Stimulated activated naive B cell treated with anti-CD40 and anti-IgM and Interleukin-4, amounts not matched to agents 10 μg/mL and 1 μg/mL and 100 μg/mL, for 72 hours (primary cell): ENCODE data around the gene BCAS3.
"Not testable (repeated sequence)": the region's sequence is repeated elsewhere in the genome, so short reads cannot be mapped to it uniquely, and the experiment has no call there.

Source experiments
- ATAC-seq, 2 donors: fragments of 150-1000 bp; cut with Tn5 transposase; replicated peaks; 2 replicates each; pipeline ENCODE4 v1.10.0; 2021; ENCODE audit warnings: moderate library complexity in 1 of 2
- DNase-seq: peaks from one replicate; pipeline ENCODE4 v3.0.0; 2021
- H3K27ac Mint-ChIP-seq: one replicate; pipeline ENCODE4 v1.8.0; 2022; ENCODE audit warnings: mild to moderate bottlenecking, mixed read lengths
- H3K27me3 Mint-ChIP-seq, 2 donors: one replicate each; pipeline ENCODE4 v1.8.0; 2022; ENCODE audit warnings: mixed read lengths in 2 of 2
- H3K36me3 Mint-ChIP-seq, 2 donors: one replicate each; pipeline ENCODE4 v1.8.0; 2022; ENCODE audit warnings: mixed read lengths in 2 of 2, mild to moderate bottlenecking in 1 of 2
- H3K4me1 Mint-ChIP-seq, 2 donors: one replicate each; pipeline ENCODE4 v1.8.0; 2022; ENCODE audit warnings: mixed read lengths in 2 of 2, mild to moderate bottlenecking in 1 of 2
- H3K4me3 Mint-ChIP-seq, 2 donors: one replicate each; pipeline ENCODE4 v1.8.0; 2022; ENCODE audit warnings: mild to moderate bottlenecking in 2 of 2, mixed read lengths in 2 of 2, moderate library complexity in 1 of 2
- H3K9me3 Mint-ChIP-seq, 2 donors: one replicate each; pipeline ENCODE4 v1.8.0; 2022; ENCODE audit warnings: mixed read lengths in 2 of 2, mild to moderate bottlenecking in 1 of 2

The BCAS3 gene

DNA sequence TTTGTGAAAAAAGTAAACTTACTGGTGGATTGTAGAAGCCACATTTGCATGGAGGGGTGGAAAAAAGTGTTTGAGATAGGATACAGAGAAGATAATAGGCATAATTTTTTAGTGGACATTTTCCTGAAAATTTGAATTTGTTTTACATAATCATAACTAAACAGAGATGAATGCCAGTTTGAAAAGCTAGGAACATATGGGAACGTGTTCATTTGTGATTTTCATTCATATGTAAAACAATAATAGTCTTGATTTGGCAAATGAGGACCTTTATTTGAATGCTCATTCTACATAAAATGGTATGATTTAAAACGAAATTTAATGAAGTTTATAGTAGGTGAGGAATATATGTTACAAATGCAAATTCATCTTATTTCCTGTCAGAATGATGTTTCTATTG is 263.9 kb downstream of the BCAS3 start:
- no peaks in the 10 kb centered on the region for H3K27me3 Mint-ChIP-seq
- no peaks in the 10 kb centered on the region for H3K4me1 Mint-ChIP-seq
- H3K9me3 Mint-ChIP-seq, result no peaks in the 10 kb centered on the region
- ATAC-seq, result no peak
- H3K36me3 Mint-ChIP-seq, result no peaks in the 10 kb centered on the region
- no peak overlapping the region for H3K4me3 Mint-ChIP-seq
- no peak overlapping the region for H3K27ac Mint-ChIP-seq
- no peak for DNase-seq

DNA sequence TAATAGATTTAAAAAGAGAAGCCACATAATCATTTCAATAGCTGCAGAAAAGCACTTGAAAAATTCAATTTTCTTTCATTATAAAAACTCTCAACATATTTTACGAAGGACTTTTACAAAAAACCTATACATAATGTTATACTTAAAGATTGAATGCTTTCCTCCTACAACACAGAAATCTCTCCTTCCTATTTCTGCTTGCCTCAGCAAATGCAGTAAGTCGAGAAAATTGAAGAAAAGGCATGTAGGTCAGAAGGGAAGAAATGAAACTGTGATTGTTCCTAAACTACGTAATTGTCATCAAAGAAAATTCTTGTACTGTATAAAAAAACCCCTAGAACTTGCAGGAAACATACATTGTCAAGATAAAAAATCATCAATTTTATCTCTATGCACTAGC is 267.1 kb downstream of the BCAS3 start:
- Mint-ChIP-seq H3K9me3 (no peaks in the 10 kb centered on the region), H3K27me3 (no peaks in the 10 kb centered on the region), H3K4me1 (no peaks in the 10 kb centered on the region), H3K36me3 (no peaks in the 10 kb centered on the region), H3K27ac (no peak overlapping the region), H3K4me3 (no peak overlapping the region)
- no peak for ATAC-seq
- no peak for DNase-seq

DNA sequence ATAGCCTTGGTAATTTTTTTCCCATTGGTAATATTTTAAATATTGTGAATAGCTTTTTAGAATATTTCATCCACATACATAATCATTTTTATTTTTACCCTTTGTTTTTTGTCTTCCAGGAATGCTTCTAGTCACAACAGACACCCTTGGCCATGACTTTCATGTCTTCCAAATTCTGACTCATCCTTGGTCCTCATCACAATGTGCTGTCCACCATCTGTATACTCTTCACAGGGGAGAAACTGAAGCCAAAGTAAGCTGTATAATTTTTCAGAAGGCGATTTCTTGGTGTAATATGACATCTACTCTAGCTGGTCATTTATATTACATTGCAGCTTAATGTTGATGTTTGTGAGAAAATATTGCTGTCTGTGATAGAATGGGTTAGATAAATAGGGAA is 269.4 kb downstream of the BCAS3 start:
- Mint-ChIP-seq H3K27me3 (no peaks in the 10 kb centered on the region), H3K4me3 (no peak overlapping the region), H3K27ac (no peak overlapping the region), H3K9me3 (no peaks in the 10 kb centered on the region), H3K4me1 (no peaks in the 10 kb centered on the region), H3K36me3 (no peaks in the 10 kb centered on the region)
- no peak for ATAC-seq
- DNase-seq, result no peak

DNA sequence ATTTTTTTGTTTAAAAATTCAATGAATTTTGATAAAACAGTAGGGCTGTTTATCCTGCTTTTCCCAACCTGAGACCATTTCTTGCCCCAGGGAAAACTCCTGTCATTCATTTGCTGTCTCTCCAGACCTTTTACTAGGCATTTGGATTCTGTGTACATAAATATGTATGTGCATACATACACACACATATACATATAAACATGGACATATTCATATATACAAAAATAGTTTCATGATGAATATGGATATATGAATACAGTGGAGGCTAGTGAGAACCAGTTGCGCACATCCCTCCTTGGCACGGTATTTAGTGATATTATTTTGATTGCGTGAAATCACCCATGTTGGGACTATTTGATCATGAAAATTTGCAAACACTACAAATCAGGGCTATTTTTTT is 269.9 kb downstream of the BCAS3 start:
- DNase-seq (no peak), ATAC-seq (no peak)
- peaks cover 0 to under 1% of the 10 kb centered on the region in 2 donors for H3K36me3 Mint-ChIP-seq
- H3K27me3 Mint-ChIP-seq, result no peaks in the 10 kb centered on the region
- H3K4me3 Mint-ChIP-seq, result no peak overlapping the region
- no peak overlapping the region for H3K27ac Mint-ChIP-seq
- H3K4me1 Mint-ChIP-seq, result no peaks in the 10 kb centered on the region
- peaks cover 0 to under 1% of the 10 kb centered on the region in 2 donors for H3K9me3 Mint-ChIP-seq

DNA sequence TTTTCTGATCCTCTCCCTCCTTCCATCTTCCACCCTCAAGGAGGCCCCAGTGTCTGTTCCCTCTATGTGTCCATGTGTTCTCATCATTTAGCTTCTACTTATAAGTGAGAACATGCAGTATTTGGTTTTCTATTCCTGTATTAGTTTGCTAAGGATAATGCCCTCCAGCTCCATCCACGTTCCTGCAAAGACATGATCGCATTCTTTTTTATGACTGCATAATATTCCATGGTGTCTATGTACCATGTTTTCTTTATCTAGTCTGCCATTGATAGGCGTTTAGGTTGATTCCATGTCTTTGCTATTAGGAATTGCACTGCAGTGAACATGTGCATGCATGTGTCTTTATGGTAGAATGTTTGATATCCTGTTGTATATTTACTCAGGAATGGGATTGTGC is 275.1 kb downstream of the BCAS3 start:
- no peaks in the 10 kb centered on the region for H3K27me3 Mint-ChIP-seq
- DNase-seq (no peak), ATAC-seq (no peak)
- H3K4me1 Mint-ChIP-seq, result no peaks in the 10 kb centered on the region
- H3K4me3 Mint-ChIP-seq, result no peak overlapping the region
- no peak overlapping the region for H3K27ac Mint-ChIP-seq
- peaks cover 10 to 16% of the 10 kb centered on the region in 2 donors for H3K36me3 Mint-ChIP-seq
- peaks cover 7 to 8% of the 10 kb centered on the region in 2 donors for H3K9me3 Mint-ChIP-seq

DNA sequence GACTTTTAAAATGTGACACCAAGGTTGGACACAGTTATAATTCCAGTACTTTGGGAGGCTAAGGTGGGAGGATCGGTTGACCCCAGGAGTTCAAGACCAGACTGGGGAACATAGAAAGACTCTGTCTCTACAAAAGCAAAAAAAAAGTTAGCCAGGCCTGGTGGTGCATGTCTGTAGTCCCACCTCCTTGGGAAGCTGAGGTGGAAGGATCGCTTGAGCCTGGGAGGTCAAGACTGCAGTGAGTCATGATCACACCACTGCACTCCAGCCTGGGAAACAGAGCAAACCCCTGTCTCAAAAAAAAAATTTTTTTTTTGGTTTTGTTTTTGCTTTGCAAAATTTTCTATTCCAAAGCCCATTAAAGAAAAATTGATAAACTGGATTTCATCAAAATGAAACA is 281.4 kb downstream of the BCAS3 start:
- no peak for ATAC-seq
- H3K36me3 Mint-ChIP-seq, result peaks cover 15 to 27% of the 10 kb centered on the region in 2 donors
- no peaks in the 10 kb centered on the region for H3K27me3 Mint-ChIP-seq
- peaks cover 6 to 9% of the 10 kb centered on the region in 2 donors for H3K9me3 Mint-ChIP-seq
- H3K4me3 Mint-ChIP-seq, result no peak overlapping the region
- no peak for DNase-seq
- H3K4me1 Mint-ChIP-seq, result no peaks in the 10 kb centered on the region
- H3K27ac Mint-ChIP-seq, result no peak overlapping the region

DNA sequence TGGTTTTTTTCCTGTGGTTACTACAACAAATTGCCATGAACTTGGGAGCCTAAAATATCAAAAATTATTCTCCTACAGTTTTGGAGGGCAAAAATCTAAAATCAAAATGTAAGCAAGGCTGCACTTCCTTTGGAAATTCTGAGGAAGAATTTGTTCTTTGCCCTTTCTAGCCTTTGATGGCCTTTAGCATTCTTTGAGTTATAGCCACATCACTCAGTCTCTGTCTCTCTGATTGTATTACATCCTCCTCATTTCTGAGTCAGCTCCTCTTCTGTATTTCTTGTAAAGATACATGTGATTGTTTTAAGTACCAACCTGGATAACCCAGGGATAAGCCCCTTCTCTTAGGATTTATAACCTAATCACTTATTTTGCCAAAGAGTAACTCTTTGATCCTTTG is 282.0 kb downstream of the BCAS3 start:
- Mint-ChIP-seq H3K4me3 (no peak overlapping the region), H3K4me1 (no peaks in the 10 kb centered on the region), H3K36me3 (peaks cover 13 to 29% of the 10 kb centered on the region in 2 donors), H3K9me3 (peaks cover 9 to 11% of the 10 kb centered on the region in 2 donors), H3K27me3 (no peaks in the 10 kb centered on the region), H3K27ac (no peak overlapping the region)
- ATAC-seq (no peak), DNase-seq (no peak)

DNA sequence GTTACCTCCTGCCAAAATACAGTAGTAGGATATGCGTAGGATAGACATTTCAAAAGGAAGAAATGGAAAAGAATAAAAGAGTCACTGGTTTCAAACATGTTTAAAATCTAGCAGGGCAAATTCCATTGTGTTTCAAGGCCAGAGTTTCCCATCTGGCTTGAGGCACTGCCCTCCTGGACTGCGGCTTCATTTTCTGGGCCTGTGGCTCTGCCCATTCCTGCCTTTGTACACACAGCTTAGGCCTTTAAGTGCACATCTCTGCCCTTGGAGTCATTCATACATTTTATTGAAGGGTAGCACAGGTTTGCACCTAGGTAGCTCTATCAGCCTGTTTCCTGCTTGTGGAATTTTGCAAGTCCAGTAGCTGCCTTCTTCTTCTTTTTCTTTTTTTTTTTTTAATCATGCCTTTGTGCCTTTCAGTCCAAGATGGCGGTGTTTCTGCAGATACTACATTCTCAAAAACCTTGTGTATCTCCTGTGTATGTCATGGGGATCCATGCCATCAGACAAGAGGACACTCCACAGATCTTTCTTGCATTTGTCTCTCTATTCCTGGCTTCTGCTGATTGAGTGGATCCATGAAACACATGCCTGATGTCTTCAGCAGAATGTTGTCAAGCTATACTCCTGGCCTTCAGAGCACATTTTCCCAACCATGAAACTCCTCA is 282.9 kb downstream of the BCAS3 start:
- DNase-seq, result no peak
- H3K36me3 Mint-ChIP-seq, result peaks cover 12 to 32% of the 10 kb centered on the region in 2 donors
- no peak for ATAC-seq
- H3K9me3 Mint-ChIP-seq, result peaks cover 9 to 11% of the 10 kb centered on the region in 2 donors
- no peak overlapping the region for H3K27ac Mint-ChIP-seq
- no peak overlapping the region for H3K4me3 Mint-ChIP-seq
- no peaks in the 10 kb centered on the region for H3K27me3 Mint-ChIP-seq
- H3K4me1 Mint-ChIP-seq, result no peaks in the 10 kb centered on the region

DNA sequence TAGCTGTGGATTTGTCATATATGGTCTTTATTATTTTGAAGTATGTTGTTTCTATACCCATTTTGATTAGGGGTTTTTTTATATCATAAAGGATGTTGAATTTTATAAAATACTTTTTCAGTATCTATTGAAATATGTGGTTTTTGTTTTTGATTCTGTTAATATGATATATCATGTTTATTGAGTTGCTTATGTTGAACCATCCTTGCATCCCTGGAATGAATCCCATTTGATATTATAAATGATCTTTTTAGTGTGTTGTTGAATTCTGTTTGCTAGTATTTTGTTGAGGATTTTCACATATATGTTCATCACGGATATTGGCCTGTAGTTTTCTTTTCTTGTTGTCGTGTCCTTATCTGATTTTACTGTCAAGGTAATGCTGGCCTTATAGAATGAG is 286.5 kb downstream of the BCAS3 start:
- H3K4me1 Mint-ChIP-seq, result no peaks in the 10 kb centered on the region

DNA sequence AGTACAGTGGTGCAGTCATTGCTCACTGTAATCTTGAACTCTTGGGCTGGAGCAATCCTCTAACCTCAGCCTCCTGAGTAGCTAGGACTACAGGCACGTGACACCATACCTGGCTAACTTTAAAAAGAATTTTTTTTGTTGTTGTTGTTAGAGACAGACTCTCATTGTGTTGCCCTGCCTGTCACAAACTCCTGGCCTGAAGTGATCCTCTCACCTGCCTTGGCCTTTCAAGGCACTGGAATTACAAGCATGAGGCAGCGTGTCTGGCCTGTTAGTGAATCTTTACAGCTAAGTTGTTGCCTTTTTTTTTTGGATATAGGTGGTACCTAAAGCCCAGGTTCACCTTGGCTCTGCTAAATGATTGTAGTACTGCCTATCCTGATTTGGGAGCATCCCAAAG is 290.6 kb downstream of the BCAS3 start:
- Mint-ChIP-seq H3K9me3 (peaks cover 10 to 20% of the 10 kb centered on the region in 2 donors), H3K27ac (no peak overlapping the region), H3K36me3 (peaks cover 17 to 27% of the 10 kb centered on the region in 2 donors), H3K4me1 (no peaks in the 10 kb centered on the region), H3K4me3 (no peak overlapping the region), H3K27me3 (peaks cover 0 to 4% of the 10 kb centered on the region in 2 donors)
- no peak for ATAC-seq
- DNase-seq, result no peak

More for the DNA sequence above, 286.5 kb downstream of the BCAS3 start:
- Mint-ChIP-seq H3K27me3 (peaks cover 0 to 4% of the 10 kb centered on the region in 2 donors), H3K27ac (no peak overlapping the region), H3K9me3 (peaks cover 19 to 22% of the 10 kb centered on the region in 2 donors), H3K4me3 (no peak overlapping the region), H3K36me3 (peaks cover 19 to 39% of the 10 kb centered on the region in 2 donors)
- DNase-seq, result no peak
- no peak for ATAC-seq

DNA sequence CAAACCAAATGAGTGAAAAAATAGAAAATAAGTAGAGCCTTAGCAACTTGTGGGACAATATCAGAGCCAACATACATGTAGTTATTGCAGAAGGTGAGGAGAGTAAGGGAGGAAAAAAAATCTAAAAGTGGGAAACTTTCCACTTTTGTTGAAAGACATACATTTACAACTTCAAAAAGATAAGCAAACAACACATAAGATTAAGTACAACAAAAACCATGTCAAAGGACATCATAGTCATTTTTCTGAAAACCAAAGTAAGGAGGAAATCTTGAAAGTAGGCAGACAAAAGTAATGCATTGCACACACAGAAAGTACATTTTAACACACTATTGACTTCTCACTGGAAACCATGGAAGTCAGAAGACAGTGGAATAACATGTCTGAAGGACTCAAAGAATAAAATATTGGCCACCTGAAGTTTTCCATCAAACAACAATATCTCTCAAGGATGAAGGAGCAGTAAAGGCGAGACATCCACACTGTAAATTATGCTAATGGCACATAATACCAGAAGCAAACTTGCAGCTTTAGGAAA is 291.9 kb downstream of the BCAS3 start:
- Mint-ChIP-seq H3K9me3 (peaks cover 10 to 15% of the 10 kb centered on the region in 2 donors), H3K36me3 (peaks cover 15 to 23% of the 10 kb centered on the region in 2 donors), H3K27ac (no peak overlapping the region), H3K27me3 (peaks cover 0 to 4% of the 10 kb centered on the region in 2 donors), H3K4me3 (no peak overlapping the region), H3K4me1 (no peaks in the 10 kb centered on the region)
- no peak for DNase-seq
- ATAC-seq, result no peak

DNA sequence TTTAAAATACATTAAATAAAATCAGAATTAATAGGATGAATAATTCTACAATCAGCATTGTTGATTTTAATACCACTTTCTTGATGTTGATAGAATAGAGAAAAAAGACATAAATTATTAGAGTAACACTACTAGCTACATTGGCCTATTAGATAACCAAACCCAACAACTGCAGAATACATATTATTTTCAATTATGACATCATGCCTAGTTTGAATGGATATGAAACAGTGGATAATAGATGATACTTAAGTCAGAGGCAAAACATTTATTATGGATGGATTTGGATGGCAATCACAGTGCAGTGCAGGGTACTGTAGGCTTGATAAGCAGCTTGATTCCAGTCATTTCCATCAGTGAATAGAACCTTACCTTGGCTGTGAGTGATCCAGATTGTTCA is 293.1 kb downstream of the BCAS3 start:
- ATAC-seq, result no peak
- peaks cover 10 to 14% of the 10 kb centered on the region in 2 donors for H3K9me3 Mint-ChIP-seq
- peaks cover 15 to 19% of the 10 kb centered on the region in 2 donors for H3K36me3 Mint-ChIP-seq
- H3K27me3 Mint-ChIP-seq, result peaks cover 0 to 4% of the 10 kb centered on the region in 2 donors
- DNase-seq, result no peak
- H3K4me3 Mint-ChIP-seq, result no peak overlapping the region
- H3K4me1 Mint-ChIP-seq, result no peaks in the 10 kb centered on the region
- H3K27ac Mint-ChIP-seq, result no peak overlapping the region

DNA sequence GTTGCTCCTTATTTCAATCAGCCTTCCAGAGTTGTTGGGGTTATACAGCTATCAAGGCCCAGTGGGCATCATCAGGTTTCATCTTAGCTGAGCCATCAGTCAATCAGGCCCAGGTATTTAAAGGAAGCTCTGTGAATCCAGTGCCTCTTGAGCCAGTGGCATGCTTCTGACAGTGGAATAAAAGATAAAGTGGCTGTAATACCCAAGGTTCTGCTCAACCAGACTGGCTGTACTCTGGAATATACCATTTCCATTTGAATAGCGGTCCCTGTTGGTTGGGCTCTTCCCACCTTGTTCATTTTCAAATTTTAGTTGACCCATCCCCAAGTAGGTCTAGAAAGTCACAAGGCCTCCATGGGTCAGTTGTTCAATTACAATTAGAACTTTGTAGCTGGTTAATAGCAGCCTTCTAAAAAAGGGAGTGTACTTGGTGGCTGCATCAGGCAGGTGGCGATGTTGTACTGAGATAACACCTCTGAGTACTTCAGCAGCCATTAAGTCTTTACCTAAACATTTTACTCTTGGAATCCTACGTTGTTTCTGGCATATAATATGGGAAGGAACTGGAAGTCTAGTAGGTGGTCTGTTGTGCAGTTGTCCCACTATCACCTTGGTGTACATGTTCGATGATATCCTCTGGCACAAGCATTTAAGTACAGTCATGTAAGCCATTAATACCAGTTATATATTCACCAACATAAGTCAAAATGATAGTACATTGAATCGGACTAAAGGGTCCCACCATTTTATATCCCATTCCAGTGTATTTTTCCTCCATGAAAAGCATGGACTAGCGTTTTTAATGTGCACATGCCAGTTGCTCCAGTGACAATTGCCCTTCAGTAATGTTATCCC is 294.1 kb downstream of the BCAS3 start:
- no peak overlapping the region for H3K27ac Mint-ChIP-seq
- H3K27me3 Mint-ChIP-seq, result peaks cover 0 to 4% of the 10 kb centered on the region in 2 donors
- peaks cover 15 to 18% of the 10 kb centered on the region in 2 donors for H3K36me3 Mint-ChIP-seq
- ATAC-seq (peak; percentile 63 to 71), DNase-seq (peak; percentile 4)
- no peak overlapping the region for H3K4me3 Mint-ChIP-seq
- H3K9me3 Mint-ChIP-seq, result peaks cover 10 to 12% of the 10 kb centered on the region in 2 donors
- H3K4me1 Mint-ChIP-seq, result peaks cover 0 to 2% of the 10 kb centered on the region in 2 donors

DNA sequence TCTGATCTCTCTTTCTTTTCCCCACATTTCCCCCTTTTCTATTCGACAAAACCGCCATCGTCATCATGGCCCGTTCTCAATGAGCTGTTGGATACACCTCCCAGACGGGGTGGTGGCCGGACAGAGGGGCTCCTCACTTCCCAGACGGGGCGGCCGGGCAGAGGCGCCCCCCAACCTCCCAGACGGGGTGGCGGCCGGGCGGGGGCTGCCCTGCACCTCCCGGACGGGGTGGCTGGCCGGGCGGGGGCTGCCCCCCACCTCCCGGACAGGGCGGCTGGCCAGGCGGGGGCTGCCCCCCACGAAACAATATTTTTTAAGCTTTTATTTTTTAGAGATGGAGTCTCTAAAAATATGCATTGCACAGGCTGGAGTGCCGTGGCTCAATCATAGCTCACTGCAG is 299.2 kb downstream of the BCAS3 start:
- not testable (repeated sequence) for H3K4me1 Mint-ChIP-seq, H3K36me3 Mint-ChIP-seq, H3K27ac Mint-ChIP-seq, ATAC-seq, H3K9me3 Mint-ChIP-seq, H3K27me3 Mint-ChIP-seq, H3K4me3 Mint-ChIP-seq, DNase-seq
